DND-41 (cell line): ENCODE measurements around the gene IFITM5.

Experiments used
- CTCF ChIP-seq: IDR thresholded peaks from 2 replicates; pipeline ENCODE4 v1.5.1; 2012; ENCODE audit warnings: borderline replicate concordance, low read length, moderate library complexity, mild to moderate bottlenecking; ENCODE audit not compliant: poor library complexity, severe bottlenecking; ENCODE audit errors: extremely low read depth
- EZH2 ChIP-seq: IDR thresholded peaks from 3 replicates; pipeline ENCODE4 v1.6.1; 2012; ENCODE audit warnings: borderline replicate concordance, low read depth, mild to moderate bottlenecking, moderate library complexity, low read length, inconsistent platforms; ENCODE audit not compliant: severe bottlenecking

DNA sequence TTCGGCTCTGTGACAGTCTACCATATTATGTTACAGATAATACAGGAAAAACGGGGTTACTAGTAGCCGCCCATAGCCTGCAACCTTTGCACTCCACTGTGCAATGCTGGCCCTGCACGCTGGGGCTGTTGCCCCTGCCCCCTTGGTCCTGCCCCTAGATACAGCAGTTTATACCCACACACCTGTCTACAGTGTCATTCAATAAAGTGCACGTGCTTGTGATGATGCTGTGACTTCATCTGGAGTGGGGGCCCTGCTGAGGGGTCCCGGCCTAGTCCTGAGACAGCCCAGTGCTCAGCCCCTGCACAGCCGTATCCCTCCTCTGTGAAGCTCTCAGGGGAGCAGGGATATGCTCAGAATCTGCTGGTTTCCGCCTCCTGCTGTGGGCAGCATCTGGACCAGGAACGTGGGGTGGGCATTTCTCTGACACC is 15.7 kb upstream of the IFITM5 start:
- TF ChIP-seq CTCF (no peak), EZH2 (no peak)
